ENCODE data around the gene GLP2R. TPM values are rescaled to one million over a fixed set of nuclear protein-coding genes. Genes with fewer than 3 reads are reported as not detected.

The GLP2R gene
- total RNA-seq, 1 donor from 2014 or later: 0.25 TPM

- Histone ChIP-seq H3K4me3 (ENCODE audit: low read depth, low read length) (no peak overlapping the region), H3K27me3 (ENCODE audit: control insufficient read depth, insufficient read depth, low read length) (no peaks in the 10 kb centered on the region), H3K36me3 (ENCODE audit: control insufficient read depth, insufficient read depth, low read length) (no peaks in the 10 kb centered on the region)
- no peak for TF ChIP-seq CTCF (IDR thresholded peaks at IDR 0.05; ENCODE audit: insufficient read depth, low read length, poor library complexity, severe bottlenecking)
- no peak for DNase-seq (ENCODE audit: low read depth)
These were observed 111.6 kb downstream of the GLP2R start for GRCh38 chr17:9937241-9937761.

- no peak overlapping the region for H3K4me3 ChIP-seq (ENCODE audit: low read depth, low read length)
- TF ChIP-seq CTCF (IDR thresholded peaks at IDR 0.05; ENCODE audit: insufficient read depth, low read length, poor library complexity, severe bottlenecking): no peak
- DNase-seq (ENCODE audit: low read depth): no peak
- no peaks in the 10 kb centered on the region for H3K27me3 ChIP-seq (ENCODE audit: control insufficient read depth, insufficient read depth, low read length)
- no peaks in the 10 kb centered on the region for H3K36me3 ChIP-seq (ENCODE audit: control insufficient read depth, insufficient read depth, low read length)
These were observed 112.2 kb downstream of the GLP2R start for GRCh38 chr17:9937901-9938300.

- no peaks in the 10 kb centered on the region for H3K36me3 ChIP-seq (ENCODE audit: control insufficient read depth, insufficient read depth, low read length)
- DNase-seq (ENCODE audit: low read depth): no peak
- no peak overlapping the region for H3K4me3 ChIP-seq (ENCODE audit: low read depth, low read length)
- no peak for TF ChIP-seq CTCF (IDR thresholded peaks at IDR 0.05; ENCODE audit: insufficient read depth, low read length, poor library complexity, severe bottlenecking)
- H3K27me3 ChIP-seq (ENCODE audit: control insufficient read depth, insufficient read depth, low read length): no peaks in the 10 kb centered on the region
These were observed 113.0 kb downstream of the GLP2R start for GRCh38 chr17:9938764-9939163.

- no peak for TF ChIP-seq CTCF (IDR thresholded peaks at IDR 0.05; ENCODE audit: insufficient read depth, low read length, poor library complexity, severe bottlenecking)
- Histone ChIP-seq H3K36me3 (ENCODE audit: control insufficient read depth, insufficient read depth, low read length) (no peaks in the 10 kb centered on the region), H3K27me3 (ENCODE audit: control insufficient read depth, insufficient read depth, low read length) (no peaks in the 10 kb centered on the region), H3K4me3 (ENCODE audit: low read depth, low read length) (no peak overlapping the region)
- no peak for DNase-seq (ENCODE audit: low read depth)
These were observed 115.1 kb downstream of the GLP2R start for GRCh38 chr17:9940841-9941240.

GRCh38 chr17:9941305-9941704 is 115.6 kb downstream of the GLP2R start:
- Histone ChIP-seq H3K36me3 (ENCODE audit: control insufficient read depth, insufficient read depth, low read length) (no peaks in the 10 kb centered on the region), H3K4me3 (ENCODE audit: low read depth, low read length) (no peak overlapping the region), H3K27me3 (ENCODE audit: control insufficient read depth, insufficient read depth, low read length) (no peaks in the 10 kb centered on the region)
- TF ChIP-seq CTCF (IDR thresholded peaks at IDR 0.05; ENCODE audit: insufficient read depth, low read length, poor library complexity, severe bottlenecking): no peak
- no peak for DNase-seq (ENCODE audit: low read depth)

Other genes starting within 250 kb of the GLP2R start
- gene CFAP52, start 249.3 kb upstream of the GLP2R start, total RNA-seq: not detected in 2 replicates
- 11.2 and 12.0 TPM in 2 replicates for gene USP43, start 180.4 kb upstream of the GLP2R start, total RNA-seq
- not detected in 2 replicates for gene DHRS7C, start 34.3 kb upstream of the GLP2R start, total RNA-seq
- not detected in 2 replicates for gene GSG1L2, start 3.8 kb upstream of the GLP2R start, total RNA-seq
- 0.21 TPM in 1 of 2 replicates, not detected in the other for gene RCVRN, start 79.3 kb downstream of the GLP2R start, total RNA-seq